Fibroblast of the aortic adventitia (primary cell): ENCODE results near the gene PTPA. TPM values are rescaled to one million over a fixed set of nuclear protein-coding genes. Genes with fewer than 3 reads are reported as not detected.
"Not testable (repeated sequence)": the region's sequence is repeated elsewhere in the genome, so short reads cannot be mapped to it uniquely, and the experiment has no call there.

Experiments used
- DNase-seq: peaks from one replicate; pipeline ENCODE4 v3.0.0-alpha.2; 2010; ENCODE audit warnings: low read depth
- H3K4me3 ChIP-seq: 2 replicates; pipeline ENCODE4 v1.5.1; 2011; ENCODE audit warnings: low read depth, mild to moderate bottlenecking, control low read depth, low read length, moderate library complexity
- CTCF ChIP-seq: IDR thresholded peaks from 2 replicates; pipeline ENCODE4 v1.5.1; 2011; ENCODE audit warnings: mild to moderate bottlenecking, low read length, control low read depth, inconsistent platforms; ENCODE audit not compliant: insufficient read depth
- total RNA-seq: library from RNA; depleted of rRNA; stranded (reverse); fragments of >200 nt; gene quantifications from 2 replicates; pipeline ENCODE4 v1.2.3, GENCODE V29; 2012; ENCODE audit warnings: low replicate concordance

PTPA gene
- total RNA-seq, 1 donor: 91.5 TPM

GRCh38 chr9:129108805-129109536 lies 2.2 kb upstream of the PTPA start:
- H3K4me3 ChIP-seq: peak overlapping the region; percentile 80
- DNase-seq: no peak
- no peak for TF ChIP-seq CTCF

GRCh38 chr9:129109537-129109903 lies 1.7 kb upstream of the PTPA start:
- peak overlapping the region; percentile 80 for H3K4me3 ChIP-seq
- peak; percentile 6 for TF ChIP-seq CTCF
- peak; percentile 20 for DNase-seq

GRCh38 chr9:129109952-129110739 lies 1.1 kb upstream of the PTPA start:
- DNase-seq: peak; percentile 31
- TF ChIP-seq CTCF: no peak
- peak overlapping the region; percentile 80 for H3K4me3 ChIP-seq

- peak; percentile 52 for DNase-seq
- TF ChIP-seq CTCF: no peak
- peak overlapping the region; percentile 88 for H3K4me3 ChIP-seq
These were observed 425 bp downstream of the PTPA start for GRCh38 chr9:129111528-129112151.

GRCh38 chr9:129112526-129112925 lies 1.3 kb downstream of the PTPA start:
- peak overlapping the region; percentile 88 for H3K4me3 ChIP-seq
- DNase-seq: not testable (repeated sequence)

- H3K4me3 ChIP-seq: no peak overlapping the region
- no peak for DNase-seq
- no peak for TF ChIP-seq CTCF
These were observed 2.6 kb downstream of the PTPA start for GRCh38 chr9:129113645-129114304.

GRCh38 chr9:129118799-129119198 lies 7.6 kb downstream of the PTPA start:
- no peak for DNase-seq
- TF ChIP-seq CTCF: no peak
- H3K4me3 ChIP-seq: no peak overlapping the region
